ENCODE results near the gene STARD3NL. TPM values are rescaled to one million over a fixed set of nuclear protein-coding genes. Genes with fewer than 3 reads are reported as not detected.

STARD3NL gene
- total and polyA plus RNA-seq, 2 of the 4 experiments (the other 2 are of a cell fraction), result 51.6 to 69.7 TPM

GRCh38 chr7:38160003-38160571, 18.0 kb upstream of the STARD3NL start:
- no peak for DNase-seq
- dilution Hi-C loops (cut with HindIII; ENCODE audit: low sequenced_read_pairs, unreplicated experiment) (no loop called here), in situ Hi-C loops (cut with MboI; ENCODE audit: low sequenced_read_pairs) (no loop called here), intact Hi-C loops (cut with micrococcal nuclease) (no loop called here)
- H3K14ac ChIP-seq (replicated peaks; ENCODE audit: low read depth, low read length), result no peak overlapping the region
- no peak overlapping the region for H2BK15ac ChIP-seq (ENCODE audit: low read depth, low read length)
- no peak overlapping the region for H3K4me3 ChIP-seq (ENCODE audit: insufficient read depth, low read depth, low read length)
- no peak overlapping the region for H3K18ac ChIP-seq (ENCODE audit: low read depth, low read length)
- H3K27ac ChIP-seq (ENCODE audit: insufficient read depth, low read length), result no peak overlapping the region
- BruUV-seq (replicated peaks), result no TSS peak
- ChIA-PET CTCF (interaction anchor here (0.6 kb wide), 1 partner anchor 11 kb away, joined by 5 read pairs; no protein-coding TSS in a partner anchor), POLR2A (ENCODE audit: unreplicated experiment) (no interaction called here)
- no peaks in the 10 kb centered on the region for H3K79me1 ChIP-seq (ENCODE audit: low read depth in 1 of 2, low read length in 2 of 2)
- H4K8ac ChIP-seq (ENCODE audit: low read depth in 2 of 2, low read length in 2 of 2), result no peak overlapping the region
- H3K9ac ChIP-seq (ENCODE audit: low read depth, low read length), result no peak overlapping the region
- no peak overlapping the region for H2BK120ac ChIP-seq (ENCODE audit: low read depth, low read length)
- no peak overlapping the region for H3K4ac ChIP-seq (ENCODE audit: low read depth, low read length)
- no peaks in the 10 kb centered on the region for H4K20me1 ChIP-seq (ENCODE audit: insufficient read depth, low read length)
- no peak overlapping the region for H3K4me2 ChIP-seq (ENCODE audit: low read depth, low read length)
- H3K9me3 ChIP-seq (ENCODE audit: control insufficient read depth, insufficient read depth, low read length), result no peaks in the 10 kb centered on the region
- 60% methylated on average over 1 of the region's 5 CpGs; no CpG with 5 or more reads in 1 of the 2 experiments for WGBS, 2 experiments (ENCODE audit: extremely low coverage in 2 of 2, insufficient read length in 1 of 2)
- H3K56ac ChIP-seq (ENCODE audit: extremely low read depth, insufficient read depth, low read length), result no peak overlapping the region
- no peak overlapping the region for H4K5ac ChIP-seq (ENCODE audit: low read depth, low read length)
- no peak overlapping the region for H2AFZ ChIP-seq (replicated peaks; ENCODE audit: low read length, poor library complexity)
- no peaks in the 10 kb centered on the region for H3K27me3 ChIP-seq (ENCODE audit: control insufficient read depth, insufficient read depth, low read length)
- H3K36me3 ChIP-seq (ENCODE audit: control insufficient read depth, insufficient read depth, low read length), result no peaks in the 10 kb centered on the region
- no peaks in the 10 kb centered on the region for H3K9me1 ChIP-seq (ENCODE audit: insufficient read depth, low read length)
- no peaks in the 10 kb centered on the region for H3K4me1 ChIP-seq (ENCODE audit: control insufficient read depth, insufficient read depth, low read length)
- no peak overlapping the region for H4K91ac ChIP-seq (ENCODE audit: insufficient read depth, low read depth, low read length)
- H2AK9ac ChIP-seq (replicated peaks; ENCODE audit: low read depth, low read length, poor library complexity), result no peak overlapping the region
- no peak overlapping the region for H2BK20ac ChIP-seq (ENCODE audit: low read depth, low read length)
- H2BK5ac ChIP-seq (ENCODE audit: low read depth, low read length, poor library complexity, severe bottlenecking), result no peak overlapping the region
- TF ChIP-seq FOS (IDR thresholded peaks at IDR 0.05; ENCODE audit: low read depth, low read length), result no peak
- TF ChIP-seq, protein P1, sequence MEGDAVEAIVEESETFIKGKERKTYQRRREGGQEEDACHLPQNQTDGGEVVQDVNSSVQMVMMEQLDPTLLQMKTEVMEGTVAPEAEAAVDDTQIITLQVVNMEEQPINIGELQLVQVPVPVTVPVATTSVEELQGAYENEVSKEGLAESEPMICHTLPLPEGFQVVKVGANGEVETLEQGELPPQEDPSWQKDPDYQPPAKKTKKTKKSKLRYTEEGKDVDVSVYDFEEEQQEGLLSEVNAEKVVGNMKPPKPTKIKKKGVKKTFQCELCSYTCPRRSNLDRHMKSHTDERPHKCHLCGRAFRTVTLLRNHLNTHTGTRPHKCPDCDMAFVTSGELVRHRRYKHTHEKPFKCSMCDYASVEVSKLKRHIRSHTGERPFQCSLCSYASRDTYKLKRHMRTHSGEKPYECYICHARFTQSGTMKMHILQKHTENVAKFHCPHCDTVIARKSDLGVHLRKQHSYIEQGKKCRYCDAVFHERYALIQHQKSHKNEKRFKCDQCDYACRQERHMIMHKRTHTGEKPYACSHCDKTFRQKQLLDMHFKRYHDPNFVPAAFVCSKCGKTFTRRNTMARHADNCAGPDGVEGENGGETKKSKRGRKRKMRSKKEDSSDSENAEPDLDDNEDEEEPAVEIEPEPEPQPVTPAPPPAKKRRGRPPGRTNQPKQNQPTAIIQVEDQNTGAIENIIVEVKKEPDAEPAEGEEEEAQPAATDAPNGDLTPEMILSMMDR (conservative IDR thresholded peaks at IDR 0.05; ENCODE audit: low read depth, low read length), result no peak
- no peak for TF ChIP-seq NFE2L2 (IDR thresholded peaks at IDR 0.05; ENCODE audit: low read depth, low read length)
- no peak overlapping the region for H3K23ac ChIP-seq (ENCODE audit: low read depth, low read length)
- no peak overlapping the region for H2AK5ac ChIP-seq (ENCODE audit: low read depth, low read length)
- ATAC-seq (ENCODE audit: low read depth), result no peak

Measured in IMR-90 (cell line).